Kidney (tissue), 14 donors: Measurements from ENCODE around the gene SHBG. TPM values are rescaled to one million over a fixed set of nuclear protein-coding genes. Genes with fewer than 3 reads are reported as not detected.

Experiments used
- DNase-seq, 5 donors: peaks; one replicate each; pipeline ENCODE4 v3.0.0-alpha.2; 2013 to 2020
- FAIRE-seq: peaks from 2 replicates; lab custom pipeline; 2012; peaks lifted over from hg19 to GRCh38; lab: Jason Lieb, UNC
- H3K27ac ChIP-seq, 2 donors: one replicate each; pipeline ENCODE4 v1.7.0; 2013; ENCODE audit warnings: low read depth in 2 of 2, low read length in 2 of 2, inconsistent platforms in 1 of 2
- H3K27me3 ChIP-seq: one replicate; pipeline ENCODE4 v1.7.1; 2013; ENCODE audit warnings: low read length, inconsistent platforms; ENCODE audit not compliant: control insufficient read depth, insufficient read depth
- H3K36me3 ChIP-seq, 3 donors: one replicate each; pipeline versions ENCODE4 v1.7.0 to v1.7.1; 2013; ENCODE audit warnings: low read length in 3 of 3, control low read depth in 1 of 3, inconsistent platforms in 1 of 3; ENCODE audit not compliant: insufficient read depth in 3 of 3, control insufficient read depth in 2 of 3
- H3K4me1 ChIP-seq, 3 donors: one replicate each; pipeline versions ENCODE4 v1.7.0 to v1.7.1; 2013; ENCODE audit warnings: low read length in 3 of 3, inconsistent platforms in 1 of 3, low read depth in 1 of 3; ENCODE audit not compliant: control insufficient read depth in 2 of 3, insufficient read depth in 2 of 3
- H3K4me3 ChIP-seq, 3 donors: one replicate each; pipeline versions ENCODE4 v1.7.0 to v1.8.1; 2013; ENCODE audit warnings: low read length in 3 of 3, control low read depth in 1 of 3, inconsistent platforms in 1 of 3
- H3K9ac ChIP-seq, 3 donors: one replicate each; pipeline versions ENCODE4 v1.7.0 to v1.7.1; 2013; ENCODE audit warnings: low read length in 3 of 3, control low read depth in 1 of 3, inconsistent platforms in 1 of 3
- H3K9me3 ChIP-seq, 3 donors: one replicate each; pipeline versions ENCODE4 v1.7.0 to v1.7.1; 2013; ENCODE audit warnings: low read length in 3 of 3, control low read depth in 1 of 3, inconsistent platforms in 1 of 3; ENCODE audit not compliant: control insufficient read depth in 2 of 3, insufficient read depth in 1 of 3
- CTCF ChIP-seq: IDR thresholded peaks from 3 replicates; pipeline ENCODE4 v1.5.1; 2012; ENCODE audit warnings: mild to moderate bottlenecking, moderate library complexity, borderline replicate concordance; ENCODE audit not compliant: insufficient read depth; ENCODE audit errors: extremely low read depth
- intact Hi-C: fragments of 100-400 bp; cut with DNase I; formaldehyde crosslinking; loops from one replicate; pipeline ENCODE4 v1.11.1; 2022
- polyA plus RNA-seq: library from polyadenylated mRNA; stranded (reverse); fragments of 350-450 nt; fragmentation: Illumina TruSeq; extraction: RNeasy Lipid Tissue Mini Kit (QIAGEN cat#74804); gene quantifications from one replicate; pipeline ENCODE4 v1.2.3, GENCODE V29; 2014; ENCODE audit warnings: low read depth, low replicate concordance; ENCODE audit not compliant: insufficient read depth
- total RNA-seq: library from RNA; stranded (reverse); fragmentation: NEBNext Ultra II Directional; extraction: Animal tissue kit (Norgen Biotek cat#: 25700); gene quantifications from one replicate; pipeline ENCODE4 v1.2.1, GENCODE V29; 2021
- donor health status: control.
- donor health status: control.
- donor health status: control.
- donor health status: control.
- donor health status: control.
- donor health status: DM: yes; HTN: yes; CAD: no.
- donor health status: Normal renal cell carcinoma (clear cell type).

SHBG gene
- total and polyA plus RNA-seq, 2 donors from 2014 or later: 0.57 to 4.6 TPM

- Histone ChIP-seq H3K9ac (no peak overlapping the region), H3K4me3 (no peak overlapping the region), H3K27ac (no peak overlapping the region), H3K9me3 (no peaks in the 10 kb centered on the region), H3K36me3 (peaks cover 0 to 26% (median 18%) of the 10 kb centered on the region in 3 donors), H3K4me1 (peaks cover 0 to 22% (median 19%) of the 10 kb centered on the region in 3 donors), H3K27me3 (no peaks in the 10 kb centered on the region)
- FAIRE-seq (no peak), DNase-seq (peak in 1 of 5 donors; percentile 59)
- intact Hi-C loops: no loop called here
- no peak for TF ChIP-seq CTCF
Measured at GRCh38 chr17:7587420-7588151, 42.3 kb upstream of the SHBG start.

- H3K4me1 ChIP-seq: peaks cover 0 to 14% (median 10%) of the 10 kb centered on the region in 3 donors
- H3K27me3 ChIP-seq: no peaks in the 10 kb centered on the region
- intact Hi-C loops: no loop called here
- no peak for TF ChIP-seq CTCF
- DNase-seq: peak in 1 of 5 donors; percentile 61
- H3K4me3 ChIP-seq: peak overlapping the region in 1 of 3 donors; percentile 37
- H3K9me3 ChIP-seq: no peaks in the 10 kb centered on the region
- peaks cover 3 to 37% (median 28%) of the 10 kb centered on the region in 3 donors for H3K36me3 ChIP-seq
- peak overlapping the region in 2 of 3 donors; percentile 32 to 40 for H3K9ac ChIP-seq
- FAIRE-seq: no peak
- H3K27ac ChIP-seq: no peak overlapping the region
Measured at GRCh38 chr17:7588553-7589203, 41.3 kb upstream of the SHBG start.

- H3K9ac ChIP-seq: peak overlapping the region in 2 of 3 donors; percentile 32 to 40
- no peaks in the 10 kb centered on the region for H3K27me3 ChIP-seq
- H3K9me3 ChIP-seq: no peaks in the 10 kb centered on the region
- intact Hi-C loops: no loop called here
- peak overlapping the region in 1 of 3 donors; percentile 37 for H3K4me3 ChIP-seq
- peaks cover 0 to 11% (median 10%) of the 10 kb centered on the region in 3 donors for H3K4me1 ChIP-seq
- TF ChIP-seq CTCF: peak; percentile 89
- no peak overlapping the region for H3K27ac ChIP-seq
- peak; percentile 88 to 95 (median 91) for DNase-seq
- H3K36me3 ChIP-seq: peaks cover 10 to 44% (median 33%) of the 10 kb centered on the region in 3 donors
- FAIRE-seq: no peak
Measured at GRCh38 chr17:7589204-7589868, 40.6 kb upstream of the SHBG start.
